HG03139 (cell line): ENCODE results near the gene GOLGA6L9.
"Not testable (repeated sequence)": the region's sequence is repeated elsewhere in the genome, so short reads cannot be mapped to it uniquely, and the experiment has no call there.

Experiments
- ATAC-seq: cut with Tn5 transposase; IDR thresholded peaks from one replicate; pipeline ENCODE4 v1.9.1; 2021; ENCODE audit not compliant: unreplicated experiment

Gene GOLGA6L9, protein sequence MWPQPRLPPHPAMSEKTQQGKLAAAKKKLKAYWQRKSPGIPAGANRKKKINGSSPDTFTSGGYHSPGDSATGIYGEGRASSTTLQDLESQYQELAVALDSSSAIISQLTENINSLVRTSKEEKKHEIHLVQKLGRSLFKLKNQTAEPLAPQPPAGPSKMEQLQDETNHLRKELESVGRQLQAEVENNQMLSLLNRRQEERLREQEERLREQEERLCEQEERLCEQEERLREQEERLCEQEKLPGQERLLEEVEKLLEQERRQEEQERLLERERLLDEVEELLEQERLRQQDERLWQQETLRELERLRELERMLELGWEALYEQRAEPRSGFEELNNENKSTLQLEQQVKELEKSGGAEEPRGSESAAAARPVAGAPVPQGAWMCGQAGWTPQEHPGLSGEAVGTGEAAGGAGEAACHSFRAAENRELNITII

DNA sequence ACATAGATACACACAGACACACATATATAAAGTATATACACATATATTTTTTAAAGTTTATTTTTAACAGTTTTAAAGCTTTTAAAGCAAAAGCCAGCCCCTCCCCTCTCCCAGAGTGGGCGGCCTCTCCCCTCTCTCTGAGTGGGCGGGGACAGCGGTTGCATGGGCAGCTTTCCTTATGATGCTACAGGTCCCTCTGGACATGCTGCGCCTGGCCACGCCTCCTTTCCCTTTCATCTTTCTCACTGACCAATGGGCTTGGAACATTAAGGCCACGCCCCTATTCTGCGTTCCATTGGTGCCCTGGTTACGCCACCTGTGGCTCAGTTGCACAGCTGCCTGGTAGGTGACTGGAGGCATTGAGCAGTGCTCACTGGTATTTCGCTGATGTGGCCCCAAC is at the start of gene GOLGA6L9:
Gene GOLGA6L9, plus strand, starts transcription at position 124 of the 400 bp plus-strand sequence. Its CDS starts 264 bp downstream, at position 388.
- not testable (repeated sequence) for ATAC-seq

DNA sequence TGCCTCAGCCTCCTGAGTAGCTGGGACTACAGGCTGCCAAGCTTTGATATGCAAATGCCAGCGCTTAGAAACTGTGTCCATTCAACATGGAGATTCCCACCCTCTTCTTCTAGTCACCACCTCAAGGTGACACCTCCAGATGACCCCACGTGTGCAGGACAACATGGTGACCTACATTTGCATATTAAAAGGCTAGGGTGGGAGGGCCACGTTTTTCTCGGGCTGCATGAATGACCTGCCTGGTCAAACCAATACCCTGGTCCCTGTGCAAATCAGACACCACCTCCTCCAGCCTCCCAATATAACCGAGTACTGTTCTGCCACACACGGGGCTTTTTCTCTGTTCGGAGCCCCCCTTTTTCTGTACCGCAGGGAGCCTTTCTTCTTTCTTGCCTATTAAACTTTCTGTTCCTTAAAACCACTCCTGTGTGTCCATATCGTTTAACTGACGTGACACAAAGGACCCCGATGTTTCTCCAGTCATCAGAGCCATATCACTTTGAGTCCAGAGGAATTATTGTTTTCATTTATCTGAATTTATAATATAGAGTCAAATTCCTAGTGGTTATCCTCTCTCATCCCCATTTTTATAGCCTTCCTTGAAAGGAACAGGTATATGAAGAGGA is 48.2 kb upstream of the GOLGA6L9 start:
- ATAC-seq = not testable (repeated sequence)

DNA sequence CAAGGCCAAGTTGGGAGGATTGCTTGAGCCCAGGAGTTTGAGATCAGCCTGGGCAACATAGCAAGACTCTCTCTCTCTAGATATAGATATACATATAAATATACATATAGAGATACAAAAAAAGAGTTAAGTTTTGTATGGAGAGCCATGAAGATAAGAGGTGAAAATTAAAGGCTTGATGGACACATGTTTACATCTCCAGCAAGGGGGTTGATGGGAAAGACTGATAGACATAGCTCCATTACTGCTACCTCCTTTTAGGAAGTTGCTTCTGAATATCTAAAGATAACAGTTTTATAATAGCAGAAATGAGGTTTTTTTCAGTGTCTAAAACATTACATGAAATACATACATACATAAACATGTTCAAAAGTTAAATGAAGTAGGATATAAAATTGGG is 42.4 kb upstream of the GOLGA6L9 start:
- not testable (repeated sequence) for ATAC-seq

DNA sequence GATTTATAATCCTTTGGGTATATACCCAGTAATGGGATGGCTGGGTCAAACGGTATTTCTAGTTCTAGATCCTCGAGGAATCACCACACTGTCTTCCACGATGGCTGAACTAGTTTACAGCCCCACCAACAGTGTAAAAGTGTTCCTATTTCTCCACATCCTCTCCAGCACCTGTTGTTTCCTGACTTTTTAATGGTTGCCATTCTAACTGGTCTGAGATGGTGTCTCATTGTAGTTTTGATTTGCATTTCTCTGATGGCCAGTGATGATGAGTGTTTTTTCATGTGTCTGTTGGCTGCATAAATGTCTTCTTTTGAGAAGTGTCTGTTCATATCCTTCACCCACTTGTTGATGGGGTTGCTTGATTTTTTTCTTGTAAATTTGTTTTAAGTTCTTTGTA is 39.5 kb upstream of the GOLGA6L9 start:
- not testable (repeated sequence) for ATAC-seq

DNA sequence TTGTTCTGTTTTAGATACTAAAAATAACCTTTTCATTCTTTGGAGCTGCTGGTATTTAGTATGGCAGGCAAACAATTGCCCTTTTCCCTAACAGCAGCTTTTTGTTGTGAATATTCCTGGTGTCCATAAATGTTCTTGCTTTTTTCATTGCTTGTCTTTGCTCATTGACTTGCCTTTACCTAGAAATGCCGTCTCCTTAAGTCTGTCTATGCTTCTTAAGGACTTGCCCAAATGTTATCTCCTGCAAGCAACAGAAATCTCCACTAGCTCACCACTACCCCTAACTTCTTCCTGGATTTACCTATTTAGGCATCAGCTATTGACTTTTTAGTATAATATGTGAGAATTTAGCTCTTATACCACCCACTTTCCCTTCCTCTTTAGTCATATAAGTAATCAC is 37.5 kb upstream of the GOLGA6L9 start:
- ATAC-seq = not testable (repeated sequence)

DNA sequence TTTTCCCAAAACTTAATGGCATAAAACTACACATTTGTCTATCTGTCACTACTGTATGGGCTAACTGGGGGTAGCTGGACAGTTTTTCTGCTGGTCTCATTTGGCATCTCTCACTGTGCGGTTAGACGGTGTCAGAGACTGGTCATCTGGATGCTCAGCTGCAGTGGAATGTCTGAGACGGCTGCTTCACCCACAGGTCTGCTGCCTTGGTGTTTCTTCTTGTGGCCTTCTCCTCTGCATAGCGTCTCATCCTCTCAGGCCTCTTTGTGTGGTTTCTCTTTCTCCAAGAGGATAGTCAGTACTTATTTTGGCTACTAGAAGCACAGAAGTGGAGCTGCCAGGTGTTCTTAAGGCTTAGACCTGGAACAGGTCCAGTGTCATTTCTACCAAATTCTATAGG is 35.9 kb upstream of the GOLGA6L9 start:
- no peak for ATAC-seq

DNA sequence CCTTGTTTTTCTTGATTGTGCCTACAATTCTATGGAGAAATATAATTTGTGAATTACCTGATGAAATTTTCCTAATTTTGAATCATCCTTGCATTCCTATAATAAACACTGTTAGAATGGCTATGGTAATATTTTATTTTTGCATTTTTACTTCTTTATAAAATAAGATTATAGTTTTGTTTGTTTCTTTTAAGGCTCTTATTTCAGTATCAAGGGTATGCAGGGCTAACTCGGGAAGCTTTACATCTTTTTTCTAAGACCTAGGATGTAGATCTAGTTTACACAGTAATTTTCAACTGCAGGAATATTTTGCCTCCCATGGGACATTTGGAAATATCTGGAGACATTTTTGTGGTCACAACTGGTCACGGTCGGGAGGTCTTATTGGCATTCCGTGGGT is 33.8 kb upstream of the GOLGA6L9 start:
- not testable (repeated sequence) for ATAC-seq

DNA sequence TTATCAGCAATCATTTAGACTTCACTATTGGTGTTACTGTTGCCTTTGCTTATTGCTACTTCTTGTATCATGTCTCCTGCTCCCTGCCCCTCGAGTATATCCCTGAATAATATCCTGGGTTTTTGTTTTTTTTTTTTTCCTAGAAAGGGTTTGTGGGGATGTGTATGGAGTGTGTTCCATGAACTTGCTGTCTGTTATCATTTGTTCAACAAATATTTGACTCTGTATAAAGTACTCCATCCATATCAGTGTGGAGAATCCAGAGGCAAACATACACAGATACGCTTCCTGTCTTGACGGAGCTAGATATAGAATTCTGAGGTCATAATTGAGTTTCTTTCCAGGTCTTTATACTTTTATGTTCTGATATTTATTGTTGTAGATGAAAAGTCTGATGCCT is 31.8 kb upstream of the GOLGA6L9 start:
- no peak for ATAC-seq

DNA sequence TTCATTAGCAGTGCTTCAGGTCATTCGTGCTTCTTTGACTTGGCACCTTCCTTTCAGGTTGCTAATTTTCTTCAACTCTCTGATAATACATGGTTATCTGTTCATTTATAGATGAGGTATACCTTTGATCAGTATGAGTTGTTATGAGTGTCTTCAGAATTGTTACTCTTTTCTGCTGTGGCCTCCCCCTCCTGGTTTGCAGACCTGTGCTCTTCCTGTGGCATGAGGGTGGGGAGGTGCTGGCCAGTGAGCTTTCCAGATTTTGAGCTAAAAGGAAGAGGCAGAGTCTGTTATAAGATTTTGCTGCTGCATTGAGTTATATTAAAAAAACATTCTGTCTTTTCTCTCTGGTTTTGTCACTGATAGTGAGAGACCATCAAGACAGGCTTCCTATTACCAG is 30.8 kb upstream of the GOLGA6L9 start:
- ATAC-seq = no peak

DNA sequence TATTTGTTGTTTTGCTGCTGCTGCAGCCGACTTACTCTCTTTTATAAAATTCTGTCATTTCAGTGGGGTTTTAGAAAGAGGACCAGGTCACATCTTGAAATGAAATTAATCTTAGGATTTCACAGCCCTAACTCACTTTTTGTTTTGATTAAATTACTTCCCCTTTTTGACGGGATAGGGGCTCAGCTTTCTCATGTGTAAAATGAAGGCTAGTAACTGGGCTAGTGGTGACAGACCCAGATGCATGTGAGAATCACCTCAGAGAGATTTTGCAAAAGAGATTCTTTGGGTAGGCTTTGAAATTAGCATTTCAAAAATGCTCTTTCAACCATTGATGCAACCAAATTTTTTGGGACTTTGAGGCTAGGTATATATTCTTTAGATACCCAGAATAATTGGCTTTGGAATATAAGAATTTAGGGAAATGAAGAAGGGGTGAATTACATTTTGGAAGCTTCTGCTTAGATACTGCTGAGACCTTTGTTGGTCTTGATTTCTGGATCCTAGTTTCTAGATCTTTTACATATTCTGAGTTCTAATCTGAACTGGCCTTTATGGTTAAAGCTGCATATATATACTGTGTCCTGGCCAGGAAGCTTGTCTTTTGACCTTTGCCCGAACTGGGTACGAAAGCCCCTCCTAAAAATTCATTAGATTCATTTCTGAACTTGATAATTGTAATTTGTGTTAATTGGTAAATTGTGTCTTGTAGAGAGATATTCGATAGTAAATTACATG is 30.1 kb upstream of the GOLGA6L9 start:
- peak; percentile 70 for ATAC-seq

DNA sequence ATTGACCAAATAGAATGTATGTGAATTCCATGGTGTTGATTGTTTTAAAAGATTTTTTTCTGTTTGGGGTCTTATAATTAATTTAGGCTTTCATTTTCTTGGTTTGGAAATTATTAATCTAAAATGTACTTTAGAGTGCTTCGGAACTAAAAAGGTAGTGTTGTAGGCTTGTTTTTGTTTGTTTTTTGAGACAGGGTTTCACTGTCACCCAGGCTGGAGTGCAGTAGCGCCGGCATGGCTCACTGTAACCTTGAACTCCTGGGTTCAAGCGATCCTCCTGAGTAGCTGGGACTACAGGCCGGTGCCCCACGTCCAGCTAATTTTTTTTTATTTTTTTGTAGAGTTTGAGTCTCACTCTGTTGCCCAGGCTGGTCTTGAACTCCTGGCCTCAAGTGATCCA is 27.7 kb upstream of the GOLGA6L9 start:
- not testable (repeated sequence) for ATAC-seq

DNA sequence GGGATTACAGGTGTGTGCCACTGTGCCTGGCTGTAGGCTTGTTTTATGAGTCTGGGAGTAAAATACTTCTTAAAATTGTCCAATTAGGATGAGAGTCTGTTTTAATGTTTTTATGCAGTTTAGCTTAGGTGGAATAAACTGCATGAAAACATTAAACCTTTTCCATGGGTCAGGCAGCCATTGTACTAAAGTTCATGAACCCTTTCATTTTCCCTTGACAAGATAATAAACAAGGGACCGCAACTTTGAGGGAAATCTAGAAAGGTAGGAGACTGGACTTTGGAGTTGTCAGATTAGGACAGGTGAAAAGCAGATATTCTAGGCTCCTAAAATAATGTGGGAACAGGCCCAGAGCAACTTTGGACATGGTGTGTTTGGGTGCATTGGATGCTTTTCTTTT is 27.3 kb upstream of the GOLGA6L9 start:
- not testable (repeated sequence) for ATAC-seq

DNA sequence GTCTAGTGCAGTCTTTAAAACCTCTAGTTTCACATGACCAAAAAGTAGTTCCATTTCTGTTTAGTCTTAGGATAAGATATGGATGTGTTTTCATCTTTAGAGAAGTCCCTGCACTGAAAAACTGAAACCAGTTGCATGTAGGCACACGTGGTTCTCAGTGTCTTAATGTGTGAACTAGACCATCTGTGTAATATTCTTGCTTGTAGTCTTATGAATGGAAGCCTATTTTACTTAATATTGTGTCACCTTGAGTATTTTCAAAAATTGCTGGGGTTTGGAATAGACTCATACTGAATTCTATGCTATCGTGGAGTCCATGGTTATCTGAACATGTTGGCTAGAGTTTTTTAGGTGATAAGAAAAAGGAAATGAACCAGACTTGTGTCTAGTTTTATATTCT is 23.4 kb upstream of the GOLGA6L9 start:
- not testable (repeated sequence) for ATAC-seq

DNA sequence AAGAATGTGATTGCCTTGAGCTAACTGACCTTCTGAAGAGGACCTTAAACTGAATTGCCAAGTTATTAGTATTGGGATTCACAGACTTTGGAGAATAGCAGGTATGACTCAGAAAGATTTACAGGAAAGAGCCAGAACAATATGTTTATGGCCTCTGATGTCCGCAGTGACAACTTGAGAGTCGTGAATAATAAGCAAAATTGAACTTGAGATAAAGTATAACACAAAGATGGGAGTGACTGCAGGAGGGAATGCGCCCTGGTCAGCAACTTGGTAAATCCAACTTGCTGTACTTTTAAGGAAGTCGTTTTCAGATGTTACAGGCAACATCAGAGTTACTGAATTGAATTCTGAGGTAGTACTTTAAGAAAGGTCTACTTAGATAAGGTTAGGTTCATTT is 19.3 kb upstream of the GOLGA6L9 start:
- not testable (repeated sequence) for ATAC-seq

DNA sequence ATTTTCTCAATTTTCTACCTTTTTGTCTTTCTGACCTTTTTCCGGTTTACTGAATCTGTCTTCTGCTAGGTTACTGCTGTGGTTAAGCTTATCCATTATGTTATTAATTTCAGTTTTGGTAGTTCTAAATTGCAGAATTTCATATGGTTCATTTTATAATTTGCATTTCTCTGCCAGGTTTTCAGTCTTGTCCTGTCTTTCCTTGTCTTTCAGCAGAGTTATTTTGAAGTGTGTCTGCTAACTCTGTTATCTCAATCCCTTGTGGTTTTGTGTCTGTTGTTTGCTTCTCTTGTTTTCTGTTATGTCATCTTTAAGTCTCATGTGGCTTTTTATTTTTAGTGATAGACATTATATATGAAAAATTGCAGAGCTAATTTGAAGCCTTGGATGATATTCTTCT is 18.0 kb upstream of the GOLGA6L9 start:
- not testable (repeated sequence) for ATAC-seq

DNA sequence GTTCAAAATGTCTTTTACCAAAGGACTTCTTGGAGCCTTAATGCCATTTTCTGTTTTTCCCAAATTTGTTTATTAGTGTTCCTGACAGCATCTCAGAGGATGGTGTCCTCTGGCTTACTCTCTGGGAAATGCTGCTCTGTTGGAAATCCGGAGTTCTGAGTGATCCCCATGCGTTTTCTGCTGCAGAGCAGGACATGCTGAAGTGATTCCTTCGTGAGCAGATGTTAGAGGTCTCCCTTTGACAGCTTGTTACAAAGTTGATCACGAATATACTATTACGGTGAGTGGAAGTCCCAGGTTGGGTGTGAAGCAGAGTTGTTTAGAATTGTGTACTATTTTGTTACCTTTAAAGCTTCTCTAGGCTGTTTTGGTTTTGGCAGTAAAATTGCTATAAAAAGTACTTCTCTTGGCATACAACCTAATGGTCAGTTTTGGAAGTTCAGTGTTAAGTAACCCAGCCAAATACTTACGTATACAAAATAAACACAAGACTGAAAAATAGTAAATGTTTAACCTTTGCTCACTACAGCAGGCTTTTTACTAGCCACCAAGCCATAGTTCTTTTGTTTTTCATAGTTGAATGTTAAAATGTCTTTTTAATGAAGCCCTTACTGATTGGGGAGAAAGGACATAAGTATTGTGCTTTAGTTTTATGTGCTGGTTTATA is 15.0 kb upstream of the GOLGA6L9 start:
- not testable (repeated sequence) for ATAC-seq

DNA sequence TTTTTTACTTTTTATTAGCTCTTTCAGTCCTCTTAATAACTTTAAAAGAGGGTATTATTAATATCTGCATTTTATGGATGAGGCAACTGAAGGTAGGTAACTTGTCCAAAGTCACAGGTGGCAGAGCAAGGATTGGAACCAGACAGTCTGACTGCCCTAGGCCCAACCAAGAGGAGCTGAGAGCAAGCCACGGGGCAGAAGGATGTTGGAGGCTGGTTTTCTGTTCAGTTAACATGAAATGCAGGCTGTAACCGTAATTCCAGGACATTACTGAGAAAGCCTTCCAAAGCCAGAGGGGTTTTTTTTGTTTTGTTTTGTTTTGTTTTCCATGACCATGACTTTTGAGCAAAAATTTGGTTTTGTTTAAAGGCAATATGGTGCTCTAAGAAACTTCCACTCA is 9.1 kb upstream of the GOLGA6L9 start:
- ATAC-seq = not testable (repeated sequence)

DNA sequence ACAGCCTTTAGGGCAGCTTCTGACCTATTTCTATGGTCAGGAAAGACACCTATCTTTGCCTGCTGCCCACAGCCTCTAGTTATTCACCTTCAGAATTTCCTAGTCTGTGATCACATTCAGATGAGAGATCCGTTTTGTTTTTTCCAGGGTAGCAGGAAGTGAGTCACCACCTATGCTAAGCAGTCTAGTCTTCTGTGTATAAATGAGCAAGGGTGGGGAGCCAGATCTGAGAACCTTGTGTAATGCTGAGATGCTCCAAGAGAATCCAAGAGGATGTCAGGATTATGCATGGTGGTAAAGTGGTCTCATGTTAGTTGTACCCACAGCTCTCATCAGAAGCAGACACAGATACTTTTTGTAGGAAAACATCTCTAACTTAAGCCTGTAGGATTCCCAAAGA is 8.7 kb upstream of the GOLGA6L9 start:
- not testable (repeated sequence) for ATAC-seq

DNA sequence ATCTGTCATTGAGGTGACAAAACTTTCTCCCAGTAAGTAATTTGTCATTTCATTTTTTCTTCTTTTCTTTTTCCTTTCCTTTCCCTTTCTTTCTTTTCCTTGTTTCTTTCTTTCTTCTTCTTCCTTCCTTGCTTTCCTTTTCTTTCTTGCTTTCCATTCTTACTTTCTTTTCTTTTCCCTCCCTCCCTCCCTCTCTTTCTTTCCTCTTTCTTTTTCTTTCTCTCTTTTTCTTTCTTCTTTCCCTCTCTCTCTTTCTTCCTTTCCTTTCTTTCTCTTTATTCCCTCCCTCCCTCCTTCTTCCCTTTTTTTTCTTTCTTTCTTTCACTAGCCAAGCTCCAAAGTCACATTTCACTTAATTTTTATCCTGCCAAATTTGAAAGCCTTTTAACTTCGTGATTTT is 2.5 kb upstream of the GOLGA6L9 start:
- not testable (repeated sequence) for ATAC-seq

DNA sequence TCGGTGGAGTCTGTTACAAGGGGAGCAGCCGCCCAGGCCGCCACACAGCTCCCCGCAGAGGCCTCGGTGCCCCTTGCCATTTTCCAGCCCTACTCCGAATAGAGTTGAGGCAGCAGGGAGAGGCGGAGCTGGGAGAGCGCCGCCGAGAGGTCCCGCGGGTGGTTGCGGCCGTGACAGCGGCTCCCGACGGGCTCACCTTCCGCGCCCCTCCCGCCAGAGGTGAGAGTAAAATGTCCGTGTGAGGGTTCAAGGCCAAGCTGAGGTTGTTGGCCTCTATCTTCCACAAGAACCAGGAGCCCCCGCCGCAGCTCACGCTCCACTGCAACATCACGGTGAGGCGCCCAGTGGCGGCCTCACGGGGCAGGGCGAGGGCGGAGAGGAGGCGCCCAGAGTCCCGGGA is 15.8 kb downstream of the GOLGA6L9 start:
- not testable (repeated sequence) for ATAC-seq

DNA sequence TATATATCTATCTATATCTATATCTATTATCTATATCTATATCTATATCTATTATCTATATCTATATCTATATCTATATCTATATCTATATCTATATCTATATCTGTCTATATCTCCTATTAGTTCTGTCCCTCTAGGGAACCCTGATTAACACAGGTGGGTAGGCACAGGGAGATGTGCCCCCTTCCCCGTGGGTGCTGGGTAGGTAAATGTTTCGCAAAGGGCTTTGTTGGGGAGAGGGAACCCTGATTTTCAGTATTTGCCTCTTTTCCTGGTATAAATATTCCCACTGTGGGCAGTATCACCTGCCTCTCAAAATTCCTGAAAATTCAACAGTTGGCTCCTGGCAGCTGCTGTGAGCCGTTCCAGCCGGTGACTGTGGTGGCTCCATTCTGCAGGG is 27.7 kb downstream of the GOLGA6L9 start:
- not testable (repeated sequence) for ATAC-seq
